HCT116 (cell line): ENCODE data around the gene SEL1L3. TPM values are rescaled to one million over a fixed set of nuclear protein-coding genes. Genes with fewer than 3 reads are reported as not detected.

ENCODE experiments used
- ATAC-seq: fragments of 200-7000 bp; cut with Tn5 transposase; 2 replicates; pipeline ENCODE4 v1.9.1; 2020; ENCODE audit warnings: mild to moderate bottlenecking, moderate library complexity
- BruUV-seq: library from RNA; stranded (reverse); fragments of 400-500 nt; replicated peaks from 2 replicates; lab custom pipeline; 2021; lab: Mats Ljungman, UMichigan
- CTCF ChIA-PET: fragments of 300-600 bp; sonication (Branson Sonifier 250); formaldehyde crosslinking; loops from one replicate; lab custom pipeline; 2021; ENCODE audit warnings: antibody characterized with exemption; lab: Charles Lee
- POLR2A ChIA-PET: fragments of 300-600, 350-600 bp; sonication (Branson Sonifier 250); formaldehyde crosslinking; loops from one replicate; lab custom pipeline; 2021; ENCODE audit warnings: antibody characterized with exemption; lab: Charles Lee
- RAD21 ChIA-PET, 2 experiments: fragments of 300-600 bp; sonication (Branson Sonifier 250); formaldehyde crosslinking; loops; one replicate each; lab custom pipeline; 2023; ENCODE audit warnings: low total read pairs in 2 of 2; ENCODE audit not compliant: uncharacterized antibody in 2 of 2, unreplicated experiment in 2 of 2, low non-redundant PET in 1 of 2; lab: Charles Lee
- DNase-seq: peaks from one replicate; pipeline ENCODE4 v3.0.0-alpha.2; 2010; ENCODE audit warnings: low read depth, low spot score
- H2AFZ ChIP-seq: fragments of 200-600 bp; shearing (Covaris generic), sonication (generic); 2 replicates; pipeline ENCODE4 v1.6.1; 2017; ENCODE audit warnings: low read depth, mixed run types, mixed read lengths, antibody characterized with exemption, low read length; ENCODE audit not compliant: poor library complexity, severe bottlenecking
- H3K27ac ChIP-seq: 2 replicates; pipeline ENCODE4 v1.5.1; 2012; ENCODE audit warnings: low read depth, low read length
- H3K27me3 ChIP-seq: fragments of 200-600 bp; sonication (generic); 2 replicates; pipeline ENCODE4 v1.6.1; 2016; ENCODE audit warnings: mixed run types, low read length, mixed read lengths; ENCODE audit not compliant: insufficient read depth
- H3K36me3 ChIP-seq, 2 experiments: fragments of 200-500 bp in 1 of 2; fragments of 200-600 bp in 1 of 2; sonication (Bioruptor generic) in 1 of 2; sonication (generic) in 1 of 2; 2 replicates each; pipeline versions ENCODE4 v1.5.1 to v1.6.1; 2014 to 2016; ENCODE audit warnings: low read length in 2 of 2, inconsistent platforms in 1 of 2, mixed read lengths in 1 of 2, mixed run types in 1 of 2; ENCODE audit not compliant: insufficient read depth in 2 of 2, control insufficient read depth in 1 of 2
- H3K4me1 ChIP-seq, 2 experiments: fragments of 200-600 bp in 1 of 2; sonication (generic) in 1 of 2; 2 replicates each; pipeline versions ENCODE4 v1.5.1 to v1.6.1; 2012 to 2017; ENCODE audit warnings: low read length in 2 of 2, inconsistent platforms in 1 of 2, mild to moderate bottlenecking in 1 of 2, mixed read lengths in 1 of 2, mixed run types in 1 of 2, moderate library complexity in 1 of 2; ENCODE audit not compliant: insufficient read depth in 2 of 2, control insufficient read depth in 1 of 2
- H3K4me2 ChIP-seq: fragments of 200-600 bp; sonication (generic); 2 replicates; pipeline ENCODE4 v1.6.1; 2017; ENCODE audit warnings: mixed run types, low read length, mixed read lengths
- H3K4me3 ChIP-seq, 2 experiments: fragments of 200-600 bp in 1 of 2; sonication (generic) in 1 of 2; replicated peaks in 1 of 2; 2 replicates each; pipeline ENCODE4 v1.5.1; 2011 to 2016; ENCODE audit warnings: low read length in 2 of 2, control low read depth in 1 of 2, low read depth in 1 of 2, mild to moderate bottlenecking in 1 of 2, mixed read lengths in 1 of 2, mixed run types in 1 of 2
- H3K79me2 ChIP-seq: fragments of 200-600 bp; sonication (generic); 2 replicates; pipeline ENCODE4 v1.6.1; 2017; ENCODE audit warnings: mild to moderate bottlenecking, mixed run types, low read length, moderate library complexity, mixed read lengths; ENCODE audit not compliant: insufficient read depth
- H3K9ac ChIP-seq: fragments of 200-600 bp; sonication (generic); 2 replicates; pipeline ENCODE4 v1.6.1; 2016; ENCODE audit warnings: low read length, mixed read lengths
- H3K9me2 ChIP-seq: fragments of 200-600 bp; sonication (generic), shearing (Covaris generic); 2 replicates; pipeline ENCODE4 v1.6.1; 2017; ENCODE audit warnings: mixed run types, mild to moderate bottlenecking, moderate library complexity; ENCODE audit not compliant: insufficient read depth
- H3K9me3 ChIP-seq, 2 experiments: fragments of 200-500 bp in 1 of 2; fragments of 200-600 bp in 1 of 2; sonication (Bioruptor generic) in 1 of 2; sonication (generic) in 1 of 2; 2 replicates each; pipeline ENCODE4 v1.6.1; 2014 to 2017; ENCODE audit warnings: low read length in 2 of 2, mixed read lengths in 2 of 2, inconsistent platforms in 1 of 2, low read depth in 1 of 2, mild to moderate bottlenecking in 1 of 2, mixed run types in 1 of 2, moderate library complexity in 1 of 2; ENCODE audit not compliant: control insufficient read depth in 1 of 2, insufficient read depth in 1 of 2
- H4K20me1 ChIP-seq: fragments of 200-600 bp; sonication (generic), shearing (Covaris generic); 2 replicates; pipeline ENCODE4 v1.6.1; 2017; ENCODE audit warnings: mixed run types, mild to moderate bottlenecking, moderate library complexity; ENCODE audit not compliant: insufficient read depth
- CBX3 ChIP-seq: IDR thresholded peaks from 2 replicates; pipeline ENCODE4 v1.6.1; 2012; ENCODE audit warnings: low read depth
- ELF1 ChIP-seq: IDR thresholded peaks from 2 replicates; pipeline ENCODE4 v1.6.1; 2012; ENCODE audit warnings: low read depth, borderline replicate concordance
- JUND ChIP-seq: IDR thresholded peaks from 2 replicates; pipeline ENCODE4 v1.6.1; 2012
- POLR2AphosphoS5 ChIP-seq: IDR thresholded peaks from 2 replicates; pipeline ENCODE4 v1.6.1; 2011; ENCODE audit warnings: mild to moderate bottlenecking, low read depth, low read length, moderate library complexity
- RAD21 ChIP-seq: IDR thresholded peaks from 2 replicates; pipeline ENCODE4 v1.6.1; 2012; ENCODE audit warnings: low read depth, mild to moderate bottlenecking
- SP1 ChIP-seq: IDR thresholded peaks from 2 replicates; pipeline ENCODE4 v1.6.1; 2012; ENCODE audit warnings: low read depth
- TCF7L2 ChIP-seq: IDR thresholded peaks from 2 replicates; pipeline ENCODE4 v1.7.0; 2011; ENCODE audit warnings: borderline replicate concordance, inconsistent platforms; ENCODE audit not compliant: insufficient read depth, insufficient read length; ENCODE audit errors: extremely low read depth
- ZNF274 ChIP-seq: fragments of 200-500 bp; sonication (Bioruptor generic); IDR thresholded peaks from 2 replicates; pipeline ENCODE4 v1.6.1; 2014; ENCODE audit warnings: mild to moderate bottlenecking, low read depth, low read length, inconsistent platforms
- intact Hi-C: fragments of 100-400 bp; cut with micrococcal nuclease; formaldehyde crosslinking; loops from 2 replicates; pipeline ENCODE4 v1.10.0; 2022
- total RNA-seq: library from RNA; stranded (reverse); gene quantifications from one replicate; pipeline ENCODE4 v1.2.1, GENCODE V29; 2021; ENCODE audit not compliant: unreplicated experiment
- TF ChIP-seq, protein P1 (sequence below): IDR thresholded peaks from 2 replicates; pipeline ENCODE4 v1.6.1; 2011; ENCODE audit warnings: mild to moderate bottlenecking, low read length, moderate library complexity; ENCODE audit not compliant: insufficient replicate concordance; ENCODE audit errors: extremely low read depth
- TF ChIP-seq, protein P2 (sequence below): IDR thresholded peaks from 2 replicates; pipeline ENCODE4 v1.6.1; 2012; ENCODE audit warnings: low read depth

Gene SEL1L3
- total RNA-seq, 1 experiment from 2014 or later, result 45.0 TPM

DNA sequence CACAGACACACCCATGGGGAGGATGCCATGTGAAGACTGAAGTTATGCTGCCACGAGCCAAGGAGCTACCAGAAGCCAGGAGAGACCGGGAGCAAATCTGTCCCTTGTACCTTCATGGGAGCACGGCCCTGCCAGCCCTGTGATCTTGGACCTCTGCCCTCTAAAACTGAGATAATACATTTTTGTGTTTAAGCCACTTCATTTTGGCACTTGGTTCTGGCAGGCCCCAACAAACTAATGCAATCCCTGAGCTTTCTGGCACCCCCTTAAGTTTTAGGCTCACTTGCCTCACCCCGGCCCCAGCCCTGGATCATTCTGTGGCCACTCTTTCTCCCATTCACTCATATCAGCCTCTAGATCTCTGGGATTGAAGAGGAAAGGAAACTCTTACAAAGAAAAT, 35.4 kb downstream of the SEL1L3 start:
- no peak overlapping the region for H3K4me2 ChIP-seq
- no peaks in the 10 kb centered on the region for H3K4me1 ChIP-seq
- POLR2A ChIA-PET, result no interaction called here
- CTCF ChIA-PET, result no interaction called here
- no peaks in the 10 kb centered on the region for H3K27me3 ChIP-seq
- no peak overlapping the region for H3K4me3 ChIP-seq
- RAD21 ChIA-PET, result no interaction called here
- no peaks in the 10 kb centered on the region; a peak in 2 of 4 replicates for H3K36me3 ChIP-seq
- H4K20me1 ChIP-seq, result no peaks in the 10 kb centered on the region
- no peaks in the 10 kb centered on the region for H3K79me2 ChIP-seq
- no peaks in the 10 kb centered on the region for H3K9me2 ChIP-seq
- no peak overlapping the region for H3K27ac ChIP-seq
- no peak for DNase-seq
- no peaks in the 10 kb centered on the region for H3K9me3 ChIP-seq
- TF ChIP-seq, protein P1, sequence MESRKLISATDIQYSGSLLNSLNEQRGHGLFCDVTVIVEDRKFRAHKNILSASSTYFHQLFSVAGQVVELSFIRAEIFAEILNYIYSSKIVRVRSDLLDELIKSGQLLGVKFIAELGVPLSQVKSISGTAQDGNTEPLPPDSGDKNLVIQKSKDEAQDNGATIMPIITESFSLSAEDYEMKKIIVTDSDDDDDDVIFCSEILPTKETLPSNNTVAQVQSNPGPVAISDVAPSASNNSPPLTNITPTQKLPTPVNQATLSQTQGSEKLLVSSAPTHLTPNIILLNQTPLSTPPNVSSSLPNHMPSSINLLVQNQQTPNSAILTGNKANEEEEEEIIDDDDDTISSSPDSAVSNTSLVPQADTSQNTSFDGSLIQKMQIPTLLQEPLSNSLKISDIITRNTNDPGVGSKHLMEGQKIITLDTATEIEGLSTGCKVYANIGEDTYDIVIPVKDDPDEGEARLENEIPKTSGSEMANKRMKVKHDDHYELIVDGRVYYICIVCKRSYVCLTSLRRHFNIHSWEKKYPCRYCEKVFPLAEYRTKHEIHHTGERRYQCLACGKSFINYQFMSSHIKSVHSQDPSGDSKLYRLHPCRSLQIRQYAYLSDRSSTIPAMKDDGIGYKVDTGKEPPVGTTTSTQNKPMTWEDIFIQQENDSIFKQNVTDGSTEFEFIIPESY, result no peak
- TF ChIP-seq SP1 (no peak), RAD21 (no peak), CBX3 (no peak), POLR2AphosphoS5 (no peak), TCF7L2 (no peak), ELF1 (no peak), JUND (no peak), ZNF274 (no peak)
- TF ChIP-seq, protein P2, sequence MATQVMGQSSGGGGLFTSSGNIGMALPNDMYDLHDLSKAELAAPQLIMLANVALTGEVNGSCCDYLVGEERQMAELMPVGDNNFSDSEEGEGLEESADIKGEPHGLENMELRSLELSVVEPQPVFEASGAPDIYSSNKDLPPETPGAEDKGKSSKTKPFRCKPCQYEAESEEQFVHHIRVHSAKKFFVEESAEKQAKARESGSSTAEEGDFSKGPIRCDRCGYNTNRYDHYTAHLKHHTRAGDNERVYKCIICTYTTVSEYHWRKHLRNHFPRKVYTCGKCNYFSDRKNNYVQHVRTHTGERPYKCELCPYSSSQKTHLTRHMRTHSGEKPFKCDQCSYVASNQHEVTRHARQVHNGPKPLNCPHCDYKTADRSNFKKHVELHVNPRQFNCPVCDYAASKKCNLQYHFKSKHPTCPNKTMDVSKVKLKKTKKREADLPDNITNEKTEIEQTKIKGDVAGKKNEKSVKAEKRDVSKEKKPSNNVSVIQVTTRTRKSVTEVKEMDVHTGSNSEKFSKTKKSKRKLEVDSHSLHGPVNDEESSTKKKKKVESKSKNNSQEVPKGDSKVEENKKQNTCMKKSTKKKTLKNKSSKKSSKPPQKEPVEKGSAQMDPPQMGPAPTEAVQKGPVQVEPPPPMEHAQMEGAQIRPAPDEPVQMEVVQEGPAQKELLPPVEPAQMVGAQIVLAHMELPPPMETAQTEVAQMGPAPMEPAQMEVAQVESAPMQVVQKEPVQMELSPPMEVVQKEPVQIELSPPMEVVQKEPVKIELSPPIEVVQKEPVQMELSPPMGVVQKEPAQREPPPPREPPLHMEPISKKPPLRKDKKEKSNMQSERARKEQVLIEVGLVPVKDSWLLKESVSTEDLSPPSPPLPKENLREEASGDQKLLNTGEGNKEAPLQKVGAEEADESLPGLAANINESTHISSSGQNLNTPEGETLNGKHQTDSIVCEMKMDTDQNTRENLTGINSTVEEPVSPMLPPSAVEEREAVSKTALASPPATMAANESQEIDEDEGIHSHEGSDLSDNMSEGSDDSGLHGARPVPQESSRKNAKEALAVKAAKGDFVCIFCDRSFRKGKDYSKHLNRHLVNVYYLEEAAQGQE, result no peak
- no peak overlapping the region for H3K9ac ChIP-seq
- no TSS peak for BruUV-seq
- no peak overlapping the region for H2AFZ ChIP-seq
- no peak for ATAC-seq
- intact Hi-C loops, result no loop called here
